K562 treated with DMSO at 1 percent for 4 hours (cell line): ENCODE results near the gene U2SURP. TPM values are rescaled to one million over a fixed set of nuclear protein-coding genes. Genes with fewer than 3 reads are reported as not detected.

ENCODE experiments used
- total RNA-seq: library from RNA; unstranded; fragments of 300-600 nt; gene quantifications from 2 replicates; pipeline ENCODE4 v1.2.3, GENCODE V29; 2022; ENCODE audit not compliant: insufficient read depth

The U2SURP gene
- 27.9 and 35.2 TPM in 2 replicates for total RNA-seq

GRCh38 chr3:143001369-143002082, at the start of gene U2SURP:
Gene U2SURP, plus strand, starts transcription at chr3:143001570. Its CDS starts 59 bp downstream, at chr3:143001629.

GRCh38 chr3:142963516-142964448, 37.6 kb upstream of the U2SURP start, which contains the start of gene PAQR9:
Gene PAQR9, minus strand, starts transcription at chr3:142963674. Its CDS starts 338 bp downstream, at chr3:142963336.

Other genes starting within 250 kb of the U2SURP start
- not detected in 2 replicates for gene PCOLCE2, start 112.5 kb upstream of the U2SURP start, total RNA-seq
- not detected in 2 replicates for gene PAQR9, start 37.9 kb upstream of the U2SURP start, total RNA-seq
- 15.8 and 18.3 TPM in 2 replicates for gene CHST2, start 118.2 kb downstream of the U2SURP start, total RNA-seq